Transverse colon (tissue), 4 donors: ENCODE results near the gene PHLDA3. TPM values are rescaled to one million over a fixed set of nuclear protein-coding genes. Genes with fewer than 3 reads are reported as not detected.

Source experiments
- DNase-seq: peaks from one replicate; pipeline ENCODE4 v3.0.0-alpha.2; 2019
- H3K27ac ChIP-seq, 4 donors: fragments of 200-600 bp; sonication (generic); 2 replicates each; pipeline ENCODE4 v1.5.1; 2016 to 2018; ENCODE audit warnings: inconsistent platforms in 4 of 4
- H3K27me3 ChIP-seq: fragments of 200-600 bp; sonication (generic); 2 replicates; pipeline ENCODE4 v1.5.1; 2017; ENCODE audit warnings: inconsistent platforms
- H3K36me3 ChIP-seq, 4 donors: fragments of 200-600 bp; sonication (generic); 2 replicates each; pipeline ENCODE4 v1.5.1; 2017 to 2019; ENCODE audit warnings: inconsistent platforms in 4 of 4
- H3K4me1 ChIP-seq, 4 donors: fragments of 200-600 bp; sonication (generic); 2 replicates each; pipeline ENCODE4 v1.5.1; 2017 to 2020; ENCODE audit warnings: inconsistent platforms in 4 of 4
- H3K4me3 ChIP-seq, 4 donors: fragments of 200-600 bp; sonication (generic); 1 replicate in 1 of 4; 2 replicates in 3 of 4; pipeline versions ENCODE4 v1.5.1 to v1.6.1; 2017 to 2019; ENCODE audit warnings: inconsistent platforms in 4 of 4
- H3K9me3 ChIP-seq, 2 donors: fragments of 200-600 bp; sonication (generic); 2 replicates each; pipeline ENCODE4 v1.5.1; 2017 to 2019; ENCODE audit warnings: inconsistent platforms in 2 of 2
- EP300 ChIP-seq: sonication (generic); formaldehyde crosslinking; IDR thresholded peaks from one replicate; pipeline ENCODE4 v1.6.1; 2017; ENCODE audit warnings: antibody characterized with exemption, low read depth
- POLR2A ChIP-seq: fragments of 450-650 bp; IDR thresholded peaks from one replicate; pipeline ENCODE4 v1.6.1; 2016; ENCODE audit warnings: antibody characterized with exemption, mild to moderate bottlenecking, moderate library complexity
- POLR2AphosphoS5 ChIP-seq, 3 donors: sonication (generic); formaldehyde crosslinking; IDR thresholded peaks; one replicate each; pipeline ENCODE4 v1.6.1; 2016; ENCODE audit warnings: antibody characterized with exemption in 3 of 3
- WGBS, 2 donors: methylation state at CpG; one replicate each; pipeline ENCODE4 v1.1.5; 2018; ENCODE audit warnings: low coverage in 1 of 2; 5-methylcytosine and 5-hydroxymethylcytosine counted together
- in situ Hi-C, 4 donors: fragments of 200-750 bp; cut with MboI; loops; one replicate each; pipeline versions ENCODE4 v1.15.0 to v1.15.1; 2017; ENCODE audit warnings: low sequenced_read_pairs in 3 of 4, low pct_ligation_motif_present in 1 of 4, low pct_unique_long_range_greater_than_20kb in 1 of 4
- intact Hi-C: fragments of 100-400 bp; cut with DNase I; formaldehyde crosslinking; loops from one replicate; pipeline ENCODE4 v1.15.1; 2023; ENCODE audit warnings: low total_unique reads
- total RNA-seq, 4 donors: library from RNA; depleted of rRNA; stranded (reverse); fragments of >200 nt; gene quantifications; one replicate each; pipeline ENCODE4 v1.1.0, GENCODE V29; 2016
- TF ChIP-seq, protein P1 (sequence below), 5 experiments: fragments of 200-600 bp in 3 of 5; fragments of 450-650 bp in 2 of 5; sonication (generic) in 3 of 5; IDR thresholded peaks; 1 replicate in 2 of 5; 2 replicates in 3 of 5; pipeline ENCODE4 v1.5.1; 2016 to 2017; ENCODE audit warnings: antibody characterized with exemption in 5 of 5, inconsistent platforms in 3 of 5, mild to moderate bottlenecking in 2 of 5, moderate library complexity in 1 of 5

The PHLDA3 gene
- total RNA-seq, 4 donors from 2014 or later, result 19.4 to 47.6 (median 31.5) TPM

DNA sequence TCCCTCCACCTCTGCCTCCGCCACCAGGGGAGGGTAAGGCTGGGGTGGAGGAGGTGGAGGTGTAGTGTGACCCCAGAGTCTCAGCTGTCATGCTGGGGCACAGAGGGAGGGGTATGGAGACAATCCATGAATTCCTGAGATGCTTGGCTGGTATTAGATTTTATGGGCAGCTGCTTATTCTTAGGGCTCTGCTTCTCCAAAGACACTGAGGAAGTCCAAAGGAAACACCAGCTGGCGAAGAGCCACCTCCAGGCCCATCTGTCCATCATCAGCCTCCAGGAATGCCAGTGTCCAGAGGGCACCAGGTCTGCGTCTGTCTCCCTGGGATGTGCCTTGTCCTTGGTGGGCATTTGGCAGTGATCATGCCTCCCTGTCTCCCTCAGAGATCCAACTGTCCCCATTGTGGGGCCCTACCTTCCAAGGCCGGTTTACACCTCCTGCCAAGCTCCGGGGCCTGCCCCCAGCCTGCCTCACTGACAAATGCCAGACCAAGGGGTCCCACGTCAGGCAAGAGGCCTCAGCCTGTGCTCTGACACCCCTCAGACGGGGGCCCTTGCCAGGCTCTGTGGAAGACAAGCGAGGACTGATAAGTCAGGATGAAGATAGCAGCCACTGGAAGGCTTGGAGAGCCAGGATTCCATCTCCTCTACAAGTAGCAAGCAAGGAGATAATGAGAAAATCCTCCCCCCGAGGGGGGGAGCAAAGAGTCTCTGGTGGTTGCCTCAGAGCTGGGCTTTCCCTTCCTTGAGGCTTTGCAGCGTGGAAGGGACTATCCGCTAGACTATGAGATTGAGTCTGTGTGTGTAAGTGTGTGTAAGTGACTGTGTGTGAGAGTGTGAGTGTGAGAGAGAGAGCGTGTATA, 49.0 kb downstream of the PHLDA3 start:
- Histone ChIP-seq H3K36me3 (no peaks in the 10 kb centered on the region), H3K27ac (no peak overlapping the region), H3K4me3 (no peak overlapping the region), H3K27me3 (no peaks in the 10 kb centered on the region), H3K4me1 (no peaks in the 10 kb centered on the region), H3K9me3 (no peaks in the 10 kb centered on the region)
- 72 to 78% methylated on average over 4 to 12 of the region's 12 CpGs for WGBS, 2 donors
- DNase-seq, result no peak
- no peak for TF ChIP-seq POLR2AphosphoS5 (IDR thresholded peaks at IDR 0.05)
- no peak for TF ChIP-seq POLR2A
- in situ Hi-C loops, result no loop called here
- intact Hi-C loops, result no loop called here

DNA sequence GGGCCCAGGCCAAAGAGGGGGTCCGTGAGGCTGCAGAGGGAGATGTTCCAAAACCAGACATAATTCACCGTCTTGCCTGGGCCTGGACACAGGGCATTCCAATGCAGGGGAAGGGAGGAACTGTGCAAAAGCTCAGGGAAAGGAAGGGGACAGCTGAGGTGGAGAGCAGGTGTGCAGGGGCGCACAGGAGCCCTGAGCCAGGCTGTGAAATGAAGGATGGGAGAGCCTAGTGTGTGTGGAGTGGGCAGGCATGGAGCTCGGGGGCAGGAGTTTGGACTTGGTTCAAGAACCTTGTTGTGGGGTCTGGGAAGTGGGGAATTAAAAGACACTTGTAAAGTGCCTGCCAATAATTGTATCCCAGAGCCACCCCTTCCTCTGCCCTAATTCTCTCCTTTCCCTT, 49.7 kb downstream of the PHLDA3 start:
- no peaks in the 10 kb centered on the region for H3K9me3 ChIP-seq
- no peaks in the 10 kb centered on the region for H3K36me3 ChIP-seq
- TF ChIP-seq, protein P1, sequence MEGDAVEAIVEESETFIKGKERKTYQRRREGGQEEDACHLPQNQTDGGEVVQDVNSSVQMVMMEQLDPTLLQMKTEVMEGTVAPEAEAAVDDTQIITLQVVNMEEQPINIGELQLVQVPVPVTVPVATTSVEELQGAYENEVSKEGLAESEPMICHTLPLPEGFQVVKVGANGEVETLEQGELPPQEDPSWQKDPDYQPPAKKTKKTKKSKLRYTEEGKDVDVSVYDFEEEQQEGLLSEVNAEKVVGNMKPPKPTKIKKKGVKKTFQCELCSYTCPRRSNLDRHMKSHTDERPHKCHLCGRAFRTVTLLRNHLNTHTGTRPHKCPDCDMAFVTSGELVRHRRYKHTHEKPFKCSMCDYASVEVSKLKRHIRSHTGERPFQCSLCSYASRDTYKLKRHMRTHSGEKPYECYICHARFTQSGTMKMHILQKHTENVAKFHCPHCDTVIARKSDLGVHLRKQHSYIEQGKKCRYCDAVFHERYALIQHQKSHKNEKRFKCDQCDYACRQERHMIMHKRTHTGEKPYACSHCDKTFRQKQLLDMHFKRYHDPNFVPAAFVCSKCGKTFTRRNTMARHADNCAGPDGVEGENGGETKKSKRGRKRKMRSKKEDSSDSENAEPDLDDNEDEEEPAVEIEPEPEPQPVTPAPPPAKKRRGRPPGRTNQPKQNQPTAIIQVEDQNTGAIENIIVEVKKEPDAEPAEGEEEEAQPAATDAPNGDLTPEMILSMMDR (IDR thresholded peaks at IDR 0.05), result no peak
- TF ChIP-seq EP300, result no peak
- TF ChIP-seq POLR2AphosphoS5 (IDR thresholded peaks at IDR 0.05), result no peak
- TF ChIP-seq POLR2A, result no peak
- no peak overlapping the region for H3K4me3 ChIP-seq
- intact Hi-C loops, result no loop called here
- H3K27ac ChIP-seq, result no peak overlapping the region
- H3K4me1 ChIP-seq, result no peaks in the 10 kb centered on the region
- no peak for DNase-seq
- H3K27me3 ChIP-seq, result no peaks in the 10 kb centered on the region
- 67 to 79% methylated on average over 1 to 4 of the region's 4 CpGs for WGBS, 2 donors
- in situ Hi-C loops, result no loop called here

DNA sequence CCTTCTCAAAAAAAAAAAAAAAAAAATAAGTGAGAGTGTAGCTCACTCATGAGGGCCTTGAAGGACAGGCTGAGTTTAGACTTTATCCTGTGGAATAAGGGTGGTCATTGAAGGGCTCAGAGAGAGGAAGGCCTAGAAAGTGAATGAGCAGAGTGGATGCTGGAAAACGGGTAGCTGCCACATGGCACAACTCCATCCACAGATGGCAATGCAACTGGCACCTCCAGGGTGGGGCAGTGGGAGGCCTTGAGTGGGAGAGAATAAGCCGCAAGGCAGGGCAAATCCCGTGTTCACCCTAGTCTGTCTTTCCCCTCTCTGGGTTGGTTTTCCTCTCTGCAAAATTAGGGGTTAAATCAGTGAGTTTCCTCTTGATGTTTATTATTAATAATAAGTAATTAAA, 50.5 kb downstream of the PHLDA3 start:
- 80 to 88% methylated on average over 2 to 3 of the region's 3 CpGs for WGBS, 2 donors
- TF ChIP-seq POLR2A (no peak), POLR2AphosphoS5 (IDR thresholded peaks at IDR 0.05) (no peak), EP300 (no peak)
- TF ChIP-seq, protein P1 (IDR thresholded peaks at IDR 0.05), result no peak
- Histone ChIP-seq H3K9me3 (no peaks in the 10 kb centered on the region), H3K4me3 (no peak overlapping the region), H3K27ac (no peak overlapping the region), H3K36me3 (no peaks in the 10 kb centered on the region), H3K4me1 (no peaks in the 10 kb centered on the region), H3K27me3 (no peaks in the 10 kb centered on the region)
- no peak for DNase-seq
- intact Hi-C loops, result no loop called here
- in situ Hi-C loops, result no loop called here

Other genes with a start within 250 kb of the PHLDA3 start
- under 1 TPM in 2 of 4 donors, not detected in 2; 0.14 to 0.32 TPM for gene PKP1, start 185.7 kb downstream of the PHLDA3 start, total RNA-seq
- gene TNNT2, start 91.5 kb downstream of the PHLDA3 start, total RNA-seq, result under 1 TPM in 2 of 4 donors, not detected in 2; 0.14 to 0.95 TPM
- 100 to 1,000 TPM; 142 to 215 (median 177) TPM for gene LAD1, start 69.9 kb downstream of the PHLDA3 start, total RNA-seq
- under 1 TPM in 2 of 4 donors, not detected in 2; 0.16 to 0.41 TPM for gene TNNI1, start 47.5 kb downstream of the PHLDA3 start, total RNA-seq
- 1,000 to 10,000 TPM in 2 of 4 donors, 100 to 1,000 TPM in 2; 697 to 1,474 (median 915) TPM for gene CSRP1, start 37.9 kb upstream of the PHLDA3 start, total RNA-seq
- 10 to 100 TPM; 13.0 to 40.6 (median 16.9) TPM for gene NAV1, start 69.9 kb upstream of the PHLDA3 start, total RNA-seq